ENCODE data around the gene ACOX3. TPM values are rescaled to one million over a fixed set of nuclear protein-coding genes. Genes with fewer than 3 reads are reported as not detected.
A peak's percentile ranks its signal among the peaks of the same experiment; 100 is the strongest.

Gene ACOX3
- polyA plus RNA-seq, 3 donors = 3.8 to 16.8 (median 13.3) TPM

- Histone ChIP-seq H3K9ac (ENCODE audit: insufficient read depth, low read length, poor library complexity, severe bottlenecking) (no peak overlapping the region), H3K79me2 (ENCODE audit: insufficient read depth, low read length) (no peaks in the 10 kb centered on the region), H3K9me3 (replicated peaks in 1 of 2; ENCODE audit: control insufficient read depth in 1 of 2, insufficient read depth in 1 of 2, low read length in 2 of 2) (no peaks in the 10 kb centered on the region), H3K4me2 (replicated peaks; ENCODE audit: extremely low read depth, low read length, poor library complexity, severe bottlenecking) (no peak overlapping the region), H3K27me3 (ENCODE audit: control insufficient read depth in 2 of 2, insufficient read depth in 2 of 2, low read length in 2 of 2) (no peaks in the 10 kb centered on the region), H3K36me3 (replicated peaks in 1 of 2; ENCODE audit: control insufficient read depth in 1 of 2, insufficient read depth in 2 of 2, low read length in 2 of 2) (no peaks in the 10 kb centered on the region), H3K4me1 (ENCODE audit: control insufficient read depth in 1 of 2, insufficient read depth in 2 of 2, low read length in 2 of 2) (peaks cover 5 to 6% of the 10 kb centered on the region in 2 donors), H3K27ac (ENCODE audit: low read depth in 1 of 2, low read length in 2 of 2) (no peak overlapping the region), H2AFZ (ENCODE audit: insufficient read depth, low read depth, low read length, poor library complexity, severe bottlenecking) (no peak overlapping the region), H3K4me3 (replicated peaks in 1 of 3; ENCODE audit: low read depth in 2 of 3, low read length in 3 of 3) (no peak overlapping the region), H4K20me1 (ENCODE audit: insufficient read depth, low read length) (no peaks in the 10 kb centered on the region)
- peak overlapping the region in 1 of 2 donors; percentile 13 for H3K4me3 Mint-ChIP-seq
- H3K27ac Mint-ChIP-seq = no peak overlapping the region
- no peak for DNase-seq
- H3K9me3 Mint-ChIP-seq = peaks cover 0 to 5% (median 0%) of the 10 kb centered on the region in 7 donors
- TF ChIP-seq CTCF (IDR thresholded peaks at IDR 0.05) = no peak
- peaks cover 0 to 2% (median 0%) of the 10 kb centered on the region in 3 donors for H3K27me3 Mint-ChIP-seq (ENCODE audit: low read depth in 3 of 3)
- H3K36me3 Mint-ChIP-seq = no peaks in the 10 kb centered on the region
- 97% methylated on average over 11 of the region's 15 CpGs for WGBS (ENCODE audit: insufficient coverage)
- H3K4me1 Mint-ChIP-seq = peaks cover 13% of the 10 kb centered on the region
- intact Hi-C loops (cut with micrococcal nuclease) = no loop called here
Observed at GRCh38 chr4:8316911-8317351, 123.6 kb downstream of the ACOX3 start.

Small RNA genes lying within 50 kb of the gene (small RNA-seq; reads per million reads assigned to genes)
- not detected for gene RNA5SP152 (ENCODE audit: insufficient read length, low read depth)

Other genes starting within 250 kb of the ACOX3 start
- 10 to 100 TPM; 36.9 to 85.7 (median 41.9) TPM for gene SH3TC1, start 241.4 kb downstream of the ACOX3 start, polyA plus RNA-seq
- not detected for gene HTRA3, start 171.0 kb downstream of the ACOX3 start, polyA plus RNA-seq
- 1 to 10 TPM; 4.9 to 7.5 (median 6.6) TPM for gene TRMT44, start 54 bp upstream of the ACOX3 start, polyA plus RNA-seq
- not detected for gene GPR78, start 139.7 kb upstream of the ACOX3 start, polyA plus RNA-seq
- gene CPZ, start 152.0 kb upstream of the ACOX3 start, polyA plus RNA-seq = not detected